Stimulated activated effector memory CD8-positive, alpha-beta T cell treated with anti-CD3 and anti-CD28 coated beads, Interleukin-12 subunit alpha, Interleukin-12 subunit beta, amount 100 ng/mL, for 72 hours (primary cell): Measurements from ENCODE around the gene PRR18.

Source experiments
- ATAC-seq: fragments of 150-1000 bp; cut with Tn5 transposase; 2 replicates; pipeline ENCODE4 v1.10.0; 2021
- DNase-seq, 2 donors: peaks; one replicate each; pipeline ENCODE4 v3.0.0; 2021 to 2022; ENCODE audit warnings: low spot score in 2 of 2
- H3K27ac Mint-ChIP-seq: one replicate; pipeline ENCODE4 v1.8.0; 2022; ENCODE audit warnings: mild to moderate bottlenecking, mixed read lengths
- H3K36me3 Mint-ChIP-seq: one replicate; pipeline ENCODE4 v1.8.0; 2022; ENCODE audit warnings: mild to moderate bottlenecking, mixed read lengths
- H3K4me1 Mint-ChIP-seq: one replicate; pipeline ENCODE4 v1.8.0; 2022; ENCODE audit warnings: mixed read lengths
- H3K4me3 Mint-ChIP-seq: one replicate; pipeline ENCODE4 v1.8.0; 2022; ENCODE audit warnings: mild to moderate bottlenecking, mixed read lengths
- H3K9me3 Mint-ChIP-seq: one replicate; pipeline ENCODE4 v1.8.0; 2022; ENCODE audit warnings: mixed read lengths

Gene PRR18

GRCh38 chr6:166257911-166258318, 50.3 kb downstream of the PRR18 start:
- H3K4me1 Mint-ChIP-seq, result peaks cover 31% of the 10 kb centered on the region
- peak overlapping the region; percentile 64 for H3K4me3 Mint-ChIP-seq
- H3K27ac Mint-ChIP-seq, result peak overlapping the region; percentile 48
- DNase-seq, result no peak
- H3K9me3 Mint-ChIP-seq, result no peaks in the 10 kb centered on the region
- no peaks in the 10 kb centered on the region for H3K36me3 Mint-ChIP-seq
- peak; percentile 86 for ATAC-seq
